Ramos (cell line): ENCODE measurements around the gene GATM.

Experiments used
- in situ Hi-C: fragments of 300-500 bp; cut with MboI; formaldehyde crosslinking; loops from one replicate; pipeline ENCODE4 v1.14.3; 2022; ENCODE audit warnings: low sequenced_read_pairs; ENCODE audit not compliant: unreplicated experiment

Gene GATM

GRCh38 chr15:45378149-45378912 is at the start of gene GATM:
TSS of gene GATM (minus strand) at chr15:45378544. CDS start at chr15:45378453, 91 bp downstream.
- in situ Hi-C loops: no loop called here

DNA sequence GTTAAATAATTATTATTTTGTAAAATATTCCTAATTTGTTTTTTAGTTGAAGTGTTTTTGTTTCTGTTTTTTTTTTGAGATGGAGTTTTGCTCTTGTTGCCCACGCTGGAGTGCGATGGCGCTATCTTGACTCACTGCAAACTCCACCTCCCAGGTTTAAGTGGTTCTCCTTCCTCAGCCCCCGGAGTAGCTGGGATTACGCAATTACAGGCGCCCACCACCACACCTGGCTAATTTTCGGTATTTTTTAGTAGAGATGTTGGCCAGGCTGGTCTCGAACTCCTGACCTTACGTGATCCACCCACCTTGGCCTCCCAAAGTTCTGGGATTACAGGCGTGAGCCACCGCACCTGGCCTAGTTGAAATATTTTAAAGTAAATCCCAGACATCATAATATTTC is 48.7 kb upstream of the GATM start:
- in situ Hi-C loops: no loop called here

DNA sequence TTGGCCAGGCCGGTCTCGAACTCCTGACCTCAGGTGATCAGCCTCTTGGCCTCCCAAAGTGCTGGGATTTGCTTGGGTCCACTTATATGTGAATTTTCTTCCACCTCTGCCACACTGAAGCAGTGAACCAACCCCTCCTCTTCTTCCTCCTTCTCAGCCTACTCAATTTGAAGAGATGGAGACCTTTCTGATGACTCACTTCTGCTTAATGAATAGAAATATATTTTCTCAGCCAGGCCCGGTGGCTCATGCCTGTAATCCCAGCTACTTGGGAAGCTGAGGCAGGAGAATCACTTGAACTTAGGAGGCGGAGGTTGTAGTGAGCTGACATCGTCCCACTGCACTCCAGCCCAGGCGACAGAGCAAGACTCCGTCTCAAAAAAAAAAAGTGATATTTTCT is 46.8 kb upstream of the GATM start:
- in situ Hi-C loops: no loop called here

DNA sequence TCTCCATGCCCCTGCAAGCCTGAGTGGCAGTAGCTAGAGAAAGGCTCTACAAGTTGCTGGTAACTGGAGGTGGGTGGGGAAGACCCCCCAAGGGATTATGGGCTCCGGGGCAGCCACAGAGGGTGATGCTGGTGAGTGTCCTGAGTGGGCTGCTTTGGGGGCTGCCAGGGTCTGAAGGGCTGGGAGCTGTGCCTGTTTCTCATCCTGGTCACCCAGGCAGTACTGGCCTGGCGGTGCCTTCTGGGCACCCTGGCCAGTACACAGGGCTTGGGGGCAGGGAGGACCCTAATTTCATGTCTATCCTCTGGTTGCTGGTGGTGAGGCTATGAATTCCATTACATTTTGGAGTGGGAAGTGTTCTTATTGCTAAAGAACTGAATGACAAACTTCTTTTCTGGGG is 46.1 kb upstream of the GATM start:
- in situ Hi-C loops: no loop called here

- in situ Hi-C loops: no loop called here
Observed at GRCh38 chr15:45417303-45417950, 39.1 kb upstream of the GATM start.

- in situ Hi-C loops: no loop called here
Observed at GRCh38 chr15:45414215-45414885, 36.0 kb upstream of the GATM start.

- in situ Hi-C loops: loop anchor here (10.0 kb wide), 1 partner anchor 205 kb away; no protein-coding TSS in a partner anchor
Observed at GRCh38 chr15:45409596-45409995, 31.3 kb upstream of the GATM start.

DNA sequence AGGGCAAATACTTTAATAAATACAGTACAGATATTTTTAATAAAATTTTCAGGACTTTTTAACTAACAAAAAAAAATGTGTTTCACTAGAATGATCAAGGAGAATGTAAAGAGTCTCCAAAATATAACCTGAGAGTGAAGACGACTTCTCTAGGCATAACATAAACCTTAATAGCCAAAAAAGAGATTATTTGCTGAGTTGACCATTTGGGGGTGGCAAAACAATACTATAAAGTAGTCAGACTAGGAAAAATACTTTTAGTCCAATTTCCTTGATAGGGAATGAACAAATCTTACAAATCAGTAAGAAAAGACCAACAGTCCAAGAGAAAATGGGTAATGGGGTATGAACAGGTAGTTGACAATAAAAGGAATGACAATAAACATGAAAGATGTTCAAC is 29.4 kb upstream of the GATM start:
- in situ Hi-C loops: loop anchor here (10.0 kb wide), 1 partner anchor 203 kb away; no protein-coding TSS in a partner anchor

GRCh38 chr15:45402955-45403877 is 24.9 kb upstream of the GATM start:
- in situ Hi-C loops: loop anchor here (10.0 kb wide), 1 partner anchor 198 kb away; no protein-coding TSS in a partner anchor

DNA sequence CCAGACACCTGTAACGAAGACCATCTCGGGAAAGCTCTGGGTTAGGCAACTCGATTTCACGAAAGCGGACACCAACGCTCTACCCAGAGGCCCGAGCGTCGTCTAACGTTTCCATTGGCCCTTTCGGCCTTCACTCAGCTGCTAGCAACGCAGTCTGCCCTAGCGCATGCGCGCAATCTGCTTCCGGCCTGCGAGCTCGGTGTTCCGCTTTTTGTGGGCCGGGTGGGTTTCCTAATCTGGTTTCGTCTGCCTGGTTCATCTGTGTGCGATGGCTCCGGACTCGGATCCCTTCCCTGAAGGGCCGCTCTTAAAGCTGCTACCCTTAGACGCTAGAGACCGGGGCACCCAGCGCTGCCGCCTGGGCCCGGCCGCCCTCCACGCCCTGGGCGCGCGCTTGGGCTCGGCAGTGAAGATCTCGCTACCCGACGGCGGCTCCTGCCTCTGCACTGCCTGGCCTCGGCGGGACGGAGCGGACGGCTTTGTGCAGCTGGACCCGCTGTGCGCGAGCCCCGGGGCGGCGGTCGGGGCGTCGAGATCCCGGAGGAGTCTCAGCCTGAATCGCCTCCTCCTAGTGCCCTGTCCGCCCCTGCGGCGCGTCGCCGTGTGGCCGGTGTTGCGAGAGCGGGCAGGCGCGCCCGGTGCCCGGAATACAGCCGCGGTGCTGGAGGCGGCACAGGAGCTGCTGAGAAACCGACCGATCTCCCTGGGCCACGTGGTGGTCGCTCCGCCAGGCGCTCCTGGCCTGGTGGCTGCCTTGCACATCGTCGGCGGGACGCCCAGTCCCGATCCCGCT is 24.0 kb upstream of the GATM start:
- in situ Hi-C loops: loop anchor here (10.0 kb wide), 1 partner anchor 198 kb away; no protein-coding TSS in a partner anchor

DNA sequence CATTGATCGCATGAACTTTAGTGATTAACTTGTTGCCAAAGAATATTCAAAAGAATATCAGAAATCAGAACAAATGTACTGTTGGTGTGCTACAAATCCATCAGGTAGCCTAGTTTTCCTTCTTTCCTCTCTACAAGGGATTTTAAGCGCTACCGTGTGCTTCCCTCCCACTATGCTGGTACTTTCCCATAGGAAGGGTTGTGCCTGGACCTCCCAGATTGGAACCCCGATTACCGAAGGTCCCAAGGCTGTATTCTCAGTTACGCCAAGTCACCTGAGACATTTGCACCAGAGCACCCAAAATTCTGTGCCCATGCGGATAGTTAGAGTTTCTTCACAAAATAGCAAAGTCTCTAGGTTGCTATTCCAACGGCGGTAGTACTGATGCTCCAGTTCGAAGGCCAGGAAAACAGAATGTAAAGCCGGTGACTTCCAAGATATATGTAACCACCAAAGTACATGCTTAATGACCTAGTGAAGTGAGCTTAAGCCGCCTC is 23.4 kb upstream of the GATM start:
- in situ Hi-C loops: loop anchor here (10.0 kb wide), 1 partner anchor 197 kb away; no protein-coding TSS in a partner anchor

DNA sequence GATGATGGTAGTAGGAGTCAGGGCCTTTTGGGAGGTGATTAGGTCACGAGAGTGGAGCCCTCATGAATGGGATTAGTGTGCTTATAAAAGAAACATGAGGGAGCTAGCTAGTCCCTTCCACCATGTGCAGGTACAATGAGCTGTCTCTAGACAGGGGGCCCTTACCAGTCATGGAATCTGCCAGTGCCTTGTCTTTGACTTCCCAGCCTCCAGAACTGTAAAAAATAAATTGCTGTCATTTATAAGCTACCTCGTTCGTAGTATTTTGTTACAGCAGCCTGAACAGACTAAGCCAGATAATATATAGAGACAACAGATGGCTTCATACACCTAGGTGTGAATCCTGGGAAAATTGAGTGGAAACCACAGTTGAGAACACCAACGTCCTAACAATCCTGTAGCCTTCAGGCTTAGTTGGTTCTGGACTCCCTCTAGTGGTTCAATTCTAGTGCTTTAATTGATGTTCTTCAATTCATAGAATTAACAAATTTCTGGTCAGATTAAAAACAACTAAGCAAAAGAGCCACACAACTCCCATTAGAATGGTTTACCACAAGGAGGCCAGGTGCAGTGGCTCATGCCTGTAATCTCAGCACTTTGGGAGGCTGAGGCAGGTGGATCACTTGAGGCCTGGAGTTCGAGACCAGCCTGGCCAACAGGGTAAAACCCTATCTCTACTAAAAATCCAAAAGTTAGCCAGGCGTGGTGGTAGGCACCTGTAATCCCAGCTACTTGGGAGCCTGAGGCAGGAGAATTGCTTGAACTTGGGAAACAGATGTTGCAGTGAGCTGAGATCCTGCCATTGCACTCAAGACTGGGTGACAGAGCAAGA is 21.3 kb upstream of the GATM start:
- in situ Hi-C loops: loop anchor here (10.0 kb wide), 1 partner anchor 195 kb away; no protein-coding TSS in a partner anchor

DNA sequence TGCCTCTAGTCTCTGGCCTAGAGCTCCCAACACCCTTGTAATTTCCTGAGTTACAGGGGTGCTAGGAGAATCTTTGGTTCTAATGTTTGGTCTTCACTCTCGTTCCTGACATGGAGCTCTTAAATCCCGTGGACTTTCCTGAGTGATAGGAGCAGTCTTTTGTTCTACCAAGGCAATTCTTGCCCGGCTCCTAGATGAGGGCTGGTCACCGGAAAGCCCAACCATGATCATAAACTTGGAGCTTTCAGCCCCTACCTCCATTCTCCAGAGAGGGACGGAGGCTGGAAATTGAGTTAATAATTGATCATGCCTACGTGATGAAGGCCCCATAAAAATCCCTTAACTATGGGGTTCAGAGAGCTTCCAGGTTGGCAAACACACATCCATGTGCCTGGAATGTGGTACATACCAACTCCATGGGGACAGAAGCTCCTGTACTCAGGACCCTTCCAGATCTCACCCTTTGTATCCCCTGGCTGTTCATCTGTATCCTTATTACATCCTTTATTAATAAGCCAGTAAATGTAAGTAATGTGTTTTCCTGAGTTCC is 18.8 kb upstream of the GATM start:
- in situ Hi-C loops: no loop called here

- in situ Hi-C loops: no loop called here
Observed at GRCh38 chr15:45395943-45396342, 17.6 kb upstream of the GATM start.

DNA sequence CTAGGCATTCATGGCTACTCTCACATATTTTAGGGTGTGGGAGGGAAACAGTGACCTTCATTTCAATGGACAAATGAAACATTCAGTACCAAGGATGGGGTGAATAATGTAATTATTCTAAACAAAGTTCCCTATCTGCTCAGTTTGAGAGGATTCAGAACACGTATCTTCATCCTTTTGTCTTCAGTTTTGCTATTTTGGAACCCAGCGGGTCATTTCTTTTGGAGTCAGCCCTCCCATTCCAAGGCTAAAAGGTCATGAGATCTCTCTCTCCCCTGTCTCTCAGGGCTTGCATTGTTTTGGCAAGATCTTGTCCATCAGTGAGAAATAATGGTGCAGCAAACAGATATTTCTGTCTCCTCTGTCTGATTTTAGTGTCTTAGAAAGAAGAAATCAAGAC is 16.3 kb upstream of the GATM start:
- in situ Hi-C loops: no loop called here

GRCh38 chr15:45393851-45394250 is 15.5 kb upstream of the GATM start:
- in situ Hi-C loops: no loop called here

GRCh38 chr15:45392584-45392855 is 14.2 kb upstream of the GATM start:
- in situ Hi-C loops: no loop called here
